SU-DHL-6 (cell line): ENCODE results near the gene DLEU7.

Source experiments
- CTCF ChIP-seq: fragments of 200-600 bp; sonication (generic); IDR thresholded peaks from one replicate; pipeline ENCODE4 v1.5.1; 2017; ENCODE audit warnings: antibody characterized with exemption, mild to moderate bottlenecking, low read length, moderate library complexity; ENCODE audit not compliant: insufficient read depth, poor library complexity, severe bottlenecking
- EZH2phosphoT487 ChIP-seq: fragments of 200-600 bp; sonication (generic), shearing (Covaris generic); conservative IDR thresholded peaks from 2 replicates; pipeline ENCODE4 v1.6.1; 2018; ENCODE audit warnings: mild to moderate bottlenecking, antibody characterized with exemption, low read length, moderate library complexity, mixed read lengths

- TF ChIP-seq CTCF (no peak), EZH2phosphoT487 (no peak)
Observed at GRCh38 chr13:50841786-50842185, 1.7 kb downstream of the DLEU7 start.
